GM21515 (cell line): ENCODE measurements around the gene NKD1.

ENCODE experiments used
- ATAC-seq: cut with Tn5 transposase; IDR thresholded peaks from one replicate; pipeline ENCODE4 v1.9.1; 2021; ENCODE audit not compliant: unreplicated experiment

The NKD1 gene

DNA sequence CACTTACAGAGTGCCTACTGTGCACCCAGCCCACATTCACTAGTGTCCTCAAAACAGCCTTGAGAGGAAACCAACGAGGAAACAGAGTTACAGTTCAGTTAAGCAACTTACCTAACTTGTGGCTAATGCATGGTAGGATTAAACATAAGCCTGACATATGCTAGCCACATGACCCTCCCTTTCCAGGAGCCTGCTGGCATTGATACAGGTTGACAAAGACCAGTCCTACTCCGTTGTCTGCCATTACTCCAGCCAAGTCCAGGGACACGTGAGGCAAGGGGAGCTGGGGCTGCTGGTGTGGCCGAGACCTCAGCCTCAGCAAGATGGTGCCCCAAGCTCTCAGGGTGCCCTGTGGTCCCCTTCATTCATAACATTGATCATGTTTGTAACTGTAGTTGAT is 95.0 kb downstream of the NKD1 start:
- ATAC-seq, result no peak

DNA sequence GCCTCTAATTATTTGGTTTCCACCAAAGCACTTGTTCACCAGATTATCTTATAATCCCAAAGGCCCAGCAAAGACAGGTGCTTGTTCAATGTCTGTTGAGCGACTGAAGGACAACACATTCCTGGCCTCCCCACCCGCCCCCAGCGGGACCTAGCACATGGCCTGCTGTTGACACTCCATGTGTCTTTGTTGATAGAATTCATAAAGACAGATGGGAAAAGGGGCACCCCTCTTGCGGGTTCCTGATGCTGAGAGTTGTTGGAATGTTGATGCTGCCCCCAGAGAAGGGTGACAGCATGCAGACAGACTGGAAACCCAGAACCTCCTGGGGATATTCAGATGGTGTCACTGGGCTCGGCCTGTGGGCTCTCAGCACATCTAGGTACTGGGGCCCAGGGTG is 96.0 kb downstream of the NKD1 start:
- no peak for ATAC-seq

DNA sequence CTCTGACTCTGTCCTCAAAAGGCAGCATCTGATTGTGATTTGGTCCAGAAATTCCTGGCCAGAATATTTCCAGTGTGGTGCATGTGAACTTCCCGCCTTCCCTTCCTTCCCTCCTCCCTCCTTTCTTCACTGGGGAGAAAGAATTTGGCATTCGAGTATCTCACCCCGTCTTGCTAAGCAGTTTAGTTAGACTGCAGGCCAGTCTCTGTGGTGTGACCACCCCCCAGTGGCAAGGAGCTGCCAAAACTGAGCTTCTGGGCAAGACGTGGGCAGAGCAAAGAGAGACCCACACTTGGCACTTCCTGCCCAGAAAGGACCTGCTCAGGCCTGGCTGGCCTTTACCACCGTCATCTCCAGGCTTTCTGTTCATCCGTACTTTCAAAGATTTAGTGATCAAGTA is 96.5 kb downstream of the NKD1 start:
- no peak for ATAC-seq

- no peak for ATAC-seq
Observed at GRCh38 chr16:50645563-50646220, 97.5 kb downstream of the NKD1 start.

- ATAC-seq, result no peak
Observed at GRCh38 chr16:50646345-50646744, 98.1 kb downstream of the NKD1 start.

DNA sequence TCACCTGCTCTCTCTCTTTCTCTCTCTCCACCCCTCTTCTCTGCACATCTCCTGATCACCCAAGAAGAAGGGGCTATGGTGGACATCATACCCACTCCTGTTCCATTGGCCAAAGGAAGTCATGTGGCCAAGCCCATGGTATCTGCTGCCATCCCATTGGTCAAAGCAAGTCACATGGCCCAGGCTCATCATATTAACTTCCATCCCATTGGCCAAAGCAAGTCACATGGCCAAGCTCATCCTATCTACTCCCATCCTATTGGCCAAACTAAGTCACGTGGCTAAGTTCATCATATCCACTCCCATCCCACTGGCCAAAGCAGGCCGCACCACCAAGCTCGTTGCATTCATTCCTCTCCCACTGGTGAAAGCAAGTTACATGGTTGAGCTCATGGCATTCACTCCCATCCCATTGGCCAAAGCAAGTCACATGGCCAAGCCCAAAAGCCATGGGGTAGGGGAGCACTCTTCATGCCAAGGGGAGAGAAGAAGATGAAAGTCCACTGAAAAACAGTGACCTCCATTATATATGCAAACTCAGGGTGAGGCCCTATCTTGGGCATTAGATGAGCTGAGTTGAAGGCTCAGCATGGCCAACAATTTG is 103.7 kb downstream of the NKD1 start:
- no peak for ATAC-seq

DNA sequence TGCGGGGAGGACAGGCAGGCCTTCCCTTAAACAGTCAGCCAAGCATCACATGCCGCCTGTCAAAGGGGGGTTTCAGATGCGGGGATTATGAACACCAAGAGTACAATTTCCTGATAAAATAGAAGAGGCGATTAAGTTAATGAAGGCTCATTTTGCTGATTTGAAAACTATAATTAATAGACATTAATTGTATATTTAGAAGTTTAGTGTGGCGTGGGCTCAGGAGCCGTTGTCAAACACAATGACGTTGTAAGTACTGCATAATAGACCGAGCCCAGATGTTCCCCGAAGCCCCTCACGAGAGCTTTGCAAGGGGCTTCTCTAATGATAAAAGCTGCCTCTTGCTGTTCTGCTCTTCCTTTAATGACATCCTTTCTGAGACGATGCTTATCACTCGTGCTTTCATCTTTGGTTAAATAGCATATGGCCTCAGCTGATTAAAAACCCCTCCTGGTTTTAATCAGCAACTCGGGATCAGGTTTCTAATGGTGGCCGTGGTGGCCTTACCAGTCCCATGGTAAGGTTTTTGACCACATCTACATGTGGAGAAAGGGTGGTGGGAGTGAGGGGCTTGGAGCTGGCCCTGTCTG is 104.7 kb downstream of the NKD1 start:
- ATAC-seq, result no peak

DNA sequence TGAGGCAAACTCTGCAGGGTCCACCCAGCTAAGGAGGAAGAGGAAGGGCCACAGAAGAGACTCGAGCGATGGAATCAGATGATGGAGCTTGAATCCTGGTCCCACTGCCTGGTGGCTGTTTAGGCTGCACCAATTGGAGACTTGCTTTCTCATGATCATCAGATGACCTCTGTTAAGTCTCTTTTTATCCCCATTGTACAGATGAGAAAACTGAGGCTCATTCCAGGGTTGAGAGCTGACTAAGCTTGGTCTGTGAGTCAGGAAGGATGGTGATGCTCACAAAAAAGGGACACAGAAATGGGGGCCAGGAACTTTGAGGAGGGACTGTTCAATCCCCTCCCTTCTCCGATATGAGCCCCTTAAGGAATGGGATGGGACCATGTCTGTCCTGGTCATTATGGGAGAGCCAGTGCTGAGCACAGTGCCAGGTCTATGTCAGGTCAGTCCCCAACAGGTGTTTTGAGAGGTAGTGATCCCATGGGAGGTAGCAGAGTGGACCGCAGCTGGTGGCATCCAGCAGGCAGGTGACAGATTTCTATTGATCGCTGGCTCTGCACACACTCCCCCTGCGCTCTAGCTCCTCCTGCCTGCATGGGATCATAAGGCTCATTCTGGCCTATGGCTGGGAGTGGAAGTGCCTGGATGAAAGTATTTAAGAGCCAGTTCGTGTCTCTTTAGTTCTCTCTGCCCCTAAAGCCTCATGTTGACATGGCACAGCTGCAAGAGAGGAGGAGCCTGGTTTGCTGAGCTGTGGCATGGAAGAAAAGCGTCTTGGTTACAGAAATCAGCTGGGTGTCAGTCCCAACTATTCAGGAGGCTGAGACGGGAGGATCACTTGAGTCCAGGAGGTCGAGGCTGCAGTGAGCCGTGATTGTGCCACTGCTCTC is 105.7 kb downstream of the NKD1 start:
- ATAC-seq, result no peak

DNA sequence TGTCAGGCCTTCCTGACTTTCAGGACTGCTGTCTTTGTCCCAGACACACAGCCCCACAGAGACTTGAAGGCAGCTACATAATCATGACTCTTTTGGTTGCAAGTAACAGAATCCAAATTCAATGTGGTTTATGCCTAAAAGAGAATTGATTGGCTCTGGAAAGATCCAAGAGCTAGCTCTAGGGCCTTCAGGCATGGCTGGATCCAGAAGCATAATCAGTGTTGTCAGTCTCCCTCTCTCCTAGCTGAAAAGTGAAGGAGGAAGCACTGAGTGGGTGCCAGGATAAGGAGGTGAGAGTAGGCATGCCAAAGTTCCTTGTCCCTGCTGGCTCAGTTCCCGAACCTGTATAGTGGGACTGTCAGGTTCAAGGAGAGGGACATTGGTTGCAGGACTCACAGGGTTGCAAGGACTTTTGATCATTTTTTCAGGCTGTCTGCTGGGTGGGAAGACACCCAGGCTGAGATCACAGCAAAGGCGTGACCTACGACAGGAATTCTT is 107.4 kb downstream of the NKD1 start:
- no peak for ATAC-seq

DNA sequence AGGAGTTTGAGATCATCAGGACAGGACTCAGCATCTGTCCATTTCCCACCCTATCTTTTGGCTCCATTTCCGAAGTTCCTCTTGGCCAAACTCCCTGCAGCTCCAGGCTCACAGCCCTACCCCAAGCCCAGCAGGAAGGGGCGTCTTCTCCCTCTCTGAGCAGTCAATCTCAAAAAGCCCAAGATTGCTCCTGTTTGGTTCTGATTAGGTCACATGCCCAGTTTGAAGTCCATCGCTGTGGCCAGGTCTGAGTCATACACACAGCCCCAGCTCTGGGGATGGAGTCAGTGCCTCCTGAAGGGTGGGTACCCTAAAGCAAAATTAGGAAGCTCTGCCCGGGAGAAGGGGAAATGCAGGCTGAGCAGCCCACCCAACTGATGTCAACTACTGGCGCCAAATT is 109.0 kb downstream of the NKD1 start:
- ATAC-seq, result no peak

- ATAC-seq, result no peak
Observed at GRCh38 chr16:50659806-50660205, 111.6 kb downstream of the NKD1 start.

DNA sequence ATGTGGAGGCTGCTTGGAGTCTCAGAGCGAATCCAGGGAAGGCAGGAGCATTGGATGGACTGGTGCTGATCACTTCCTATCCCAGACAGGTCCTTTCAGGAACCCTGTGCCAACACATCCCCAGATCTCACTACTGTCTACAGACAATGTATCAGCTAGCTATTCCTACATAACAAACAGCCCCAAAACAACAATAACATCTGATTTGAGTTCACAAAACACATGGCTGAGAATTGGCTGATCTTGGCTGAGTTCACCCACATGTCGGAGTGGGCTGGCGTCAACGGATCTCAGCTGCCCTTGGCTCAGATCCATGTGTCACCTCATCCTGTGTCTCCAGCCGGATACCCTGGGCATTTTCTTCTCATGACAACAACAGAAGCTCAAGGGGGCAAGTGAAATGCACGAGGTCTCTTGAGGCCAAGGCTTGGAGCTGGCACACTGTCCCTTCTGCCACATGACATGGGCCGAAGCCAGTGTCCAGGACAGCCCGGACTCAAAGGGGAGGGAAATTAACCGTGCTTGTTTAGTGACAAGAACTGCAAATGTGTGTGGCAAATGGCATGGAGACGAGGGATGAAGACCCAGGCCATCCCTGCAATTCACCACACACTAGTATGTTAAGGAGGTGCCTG is 114.2 kb downstream of the NKD1 start:
- no peak for ATAC-seq

- ATAC-seq, result no peak
Observed at GRCh38 chr16:50664270-50664669, 116.1 kb downstream of the NKD1 start.

DNA sequence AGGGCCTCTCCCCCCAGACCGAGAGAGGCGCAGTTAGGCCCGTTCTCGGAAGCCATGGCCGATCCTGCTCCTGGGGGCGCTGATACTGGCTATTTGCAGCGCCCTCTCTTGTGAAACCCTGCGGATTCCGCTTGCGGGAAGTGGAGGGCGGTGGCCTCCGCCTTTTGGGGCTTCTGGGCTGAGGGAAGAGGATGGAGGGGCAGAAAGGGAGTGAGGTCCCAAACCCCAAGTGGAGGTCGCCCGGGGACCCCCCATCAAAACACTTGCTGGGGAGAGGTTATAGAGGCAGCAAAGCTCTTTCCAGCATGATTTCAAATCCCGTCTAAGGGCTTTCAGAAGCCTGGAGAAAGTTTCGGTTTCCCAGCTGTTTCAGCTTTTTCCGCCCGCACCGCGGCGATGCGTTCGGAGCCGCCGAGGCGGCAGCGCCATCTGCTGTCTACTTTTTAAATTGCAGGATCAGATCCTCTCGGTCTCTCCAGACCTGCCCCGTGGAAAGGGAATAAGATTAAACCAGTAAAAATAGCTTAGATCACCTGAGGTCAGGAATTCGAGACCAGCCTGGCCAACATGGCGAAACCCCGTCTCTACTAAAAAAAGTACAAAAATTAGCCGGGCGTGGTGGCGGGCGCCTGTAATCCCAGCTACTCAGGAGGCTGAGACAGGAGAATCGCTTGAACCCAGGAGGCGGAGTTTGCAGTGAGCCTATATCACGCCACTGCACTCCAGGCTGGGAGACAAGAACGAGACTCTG is 117.1 kb downstream of the NKD1 start:
- ATAC-seq, result no peak

DNA sequence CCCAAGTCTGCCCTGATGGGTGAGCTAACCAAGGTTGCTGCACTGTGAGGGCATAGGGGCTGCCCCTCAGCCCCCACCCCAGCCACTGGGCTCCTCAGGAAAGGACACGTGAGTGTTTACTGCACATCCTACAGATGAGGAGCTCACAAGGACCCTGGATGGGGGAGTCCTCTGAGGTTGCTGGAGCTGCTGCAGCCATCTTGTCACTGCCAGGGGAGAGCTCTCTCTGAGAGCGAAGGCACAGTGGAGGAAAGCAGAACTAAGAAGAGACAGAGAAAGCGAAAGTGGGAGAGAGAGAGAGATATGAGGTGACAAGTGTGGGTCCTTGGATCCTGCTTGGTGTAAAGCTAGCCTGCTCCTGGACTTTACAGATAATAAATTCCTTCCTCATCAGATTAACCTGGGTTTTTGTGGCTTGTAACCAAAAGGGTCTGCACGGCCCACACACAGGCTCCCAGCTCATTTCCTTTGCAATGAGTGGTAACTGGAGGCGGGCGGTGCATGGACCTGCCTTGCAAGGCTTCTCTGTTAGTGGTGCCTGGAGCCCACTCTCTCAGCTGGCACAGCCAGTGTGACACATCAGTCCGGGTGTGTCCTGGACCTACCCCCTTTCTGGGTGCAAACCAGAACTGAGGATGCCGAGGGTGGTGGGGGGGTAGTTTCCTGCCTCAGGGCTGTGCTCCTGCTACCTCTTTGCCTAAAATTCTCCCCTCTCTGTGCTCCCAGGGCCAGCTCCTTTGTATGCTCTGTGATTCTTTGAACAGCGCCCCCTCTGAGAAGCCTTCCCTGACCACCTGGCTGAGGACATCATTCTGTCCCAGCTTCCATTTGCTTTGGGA is 118.7 kb downstream of the NKD1 start:
- ATAC-seq, result peak; percentile 83

GRCh38 chr16:50667497-50668367 is 119.5 kb downstream of the NKD1 start:
- no peak for ATAC-seq

GRCh38 chr16:50668368-50669008 is 120.3 kb downstream of the NKD1 start:
- ATAC-seq, result no peak

- ATAC-seq, result no peak
Observed at GRCh38 chr16:50669741-50670140, 121.5 kb downstream of the NKD1 start.
